DOHH2 (cell line): ENCODE measurements around the gene SLC22A2.

ENCODE experiments used
- H3F3A ChIP-seq: fragments of 200-600 bp; sonication (generic), shearing (Covaris generic); 2 replicates; pipeline ENCODE4 v1.6.0; 2016; ENCODE audit warnings: antibody characterized with exemption, mild to moderate bottlenecking; ENCODE audit not compliant: control insufficient read depth, insufficient read depth
- H3K27ac ChIP-seq: fragments of 200-600 bp; sonication (generic); 2 replicates; pipeline ENCODE4 v1.5.1; 2014; ENCODE audit warnings: low read depth, mild to moderate bottlenecking, low read length, moderate library complexity
- H3K27me3 ChIP-seq: fragments of 200-600 bp; sonication (generic); 2 replicates; pipeline ENCODE4 v1.6.1; 2014; ENCODE audit warnings: mild to moderate bottlenecking, low read length, mixed read lengths; ENCODE audit not compliant: control insufficient read depth
- H3K36me3 ChIP-seq: fragments of 200-600 bp; sonication (generic); 2 replicates; pipeline ENCODE4 v1.6.1; 2014; ENCODE audit warnings: mild to moderate bottlenecking, low read length, moderate library complexity, mixed read lengths; ENCODE audit not compliant: control insufficient read depth
- H3K4me1 ChIP-seq: fragments of 200-600 bp; sonication (generic); 2 replicates; pipeline ENCODE4 v1.6.1; 2014; ENCODE audit warnings: mild to moderate bottlenecking, low read length, mixed read lengths; ENCODE audit not compliant: control insufficient read depth
- H3K4me2 ChIP-seq: fragments of 200-600 bp; sonication (generic); 2 replicates; pipeline ENCODE4 v1.6.0; 2014; ENCODE audit warnings: mild to moderate bottlenecking, low read length, moderate library complexity
- H3K4me3 ChIP-seq: fragments of 200-600 bp; sonication (generic); 2 replicates; pipeline ENCODE4 v1.5.1; 2014; ENCODE audit warnings: mild to moderate bottlenecking, low read length, mixed read lengths
- H3K79me2 ChIP-seq: fragments of 200-600 bp; sonication (generic); 2 replicates; pipeline ENCODE4 v1.6.1; 2014; ENCODE audit warnings: mild to moderate bottlenecking, low read length, mixed read lengths; ENCODE audit not compliant: control insufficient read depth
- H3K9me2 ChIP-seq: fragments of 200-600 bp; sonication (generic); replicated peaks from 2 replicates; pipeline ENCODE4 v1.6.1; 2014; ENCODE audit warnings: mild to moderate bottlenecking, low read length, mixed read lengths; ENCODE audit not compliant: control insufficient read depth
- H3K9me3 ChIP-seq: fragments of 200-600 bp; sonication (generic); 2 replicates; pipeline ENCODE4 v1.6.1; 2014; ENCODE audit warnings: antibody characterized with exemption, low read length, mixed read lengths; ENCODE audit not compliant: control insufficient read depth, insufficient read depth
- H4K20me1 ChIP-seq: fragments of 200-600 bp; sonication (generic); 2 replicates; pipeline ENCODE4 v1.6.0; 2014; ENCODE audit warnings: low read depth, mild to moderate bottlenecking, antibody characterized with exemption, low read length, moderate library complexity; ENCODE audit not compliant: control insufficient read depth, insufficient read depth
- CTCF ChIP-seq: fragments of 200-600 bp; sonication (generic); IDR thresholded peaks from one replicate; pipeline ENCODE4 v1.5.1; 2014; ENCODE audit warnings: antibody characterized with exemption, mild to moderate bottlenecking, low read depth, low read length; ENCODE audit not compliant: poor library complexity, severe bottlenecking
- EZH2phosphoT487 ChIP-seq: fragments of 200-600 bp; sonication (generic); IDR thresholded peaks from 2 replicates; pipeline ENCODE4 v1.6.1; 2017; ENCODE audit warnings: borderline replicate concordance, mild to moderate bottlenecking, antibody characterized with exemption, low read length, moderate library complexity, mixed read lengths

Gene SLC22A2

DNA sequence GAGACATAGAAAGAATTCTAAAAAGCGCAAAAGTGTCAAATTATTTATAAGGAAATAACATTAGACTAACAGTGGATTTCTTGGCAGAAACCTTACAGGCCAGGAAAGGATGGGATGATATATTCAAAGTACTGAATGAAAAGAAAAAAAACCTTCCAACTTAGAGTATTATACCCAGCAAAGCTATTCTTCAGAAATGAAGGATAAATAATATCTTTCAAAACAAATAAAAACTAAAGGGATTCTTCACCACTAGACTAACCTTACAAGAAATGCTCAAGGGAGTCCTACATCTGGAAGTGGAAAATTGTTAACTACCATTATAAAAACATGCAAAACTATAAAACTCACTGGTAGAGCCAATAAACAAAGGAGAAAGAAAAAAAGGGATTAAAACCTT, 65.8 kb downstream of the SLC22A2 start:
- Histone ChIP-seq H3K4me3 (no peak overlapping the region), H3K4me2 (no peak overlapping the region), H4K20me1 (no peaks in the 10 kb centered on the region), H3K27ac (no peak overlapping the region), H3K9me2 (no peaks in the 10 kb centered on the region), H3K4me1 (no peaks in the 10 kb centered on the region), H3K9me3 (peaks cover 14% of the 10 kb centered on the region; the same call in 1 of the 2 replicates), H3K36me3 (no peaks in the 10 kb centered on the region), H3K79me2 (no peaks in the 10 kb centered on the region), H3K27me3 (no peaks in the 10 kb centered on the region), H3F3A (no peaks in the 10 kb centered on the region)
- TF ChIP-seq EZH2phosphoT487 (no peak), CTCF (no peak)

- TF ChIP-seq CTCF, result no peak
- Histone ChIP-seq H3K4me3 (no peak overlapping the region), H3K79me2 (no peaks in the 10 kb centered on the region), H3K9me2 (no peaks in the 10 kb centered on the region), H3K36me3 (no peaks in the 10 kb centered on the region), H3K9me3 (peaks cover 14% of the 10 kb centered on the region; the same call in 1 of the 2 replicates), H3K27ac (no peak overlapping the region), H3F3A (no peaks in the 10 kb centered on the region), H3K27me3 (no peaks in the 10 kb centered on the region), H3K4me1 (no peaks in the 10 kb centered on the region), H4K20me1 (no peaks in the 10 kb centered on the region), H3K4me2 (no peak overlapping the region)
Observed at GRCh38 chr6:160190973-160191372, 67.6 kb downstream of the SLC22A2 start.

DNA sequence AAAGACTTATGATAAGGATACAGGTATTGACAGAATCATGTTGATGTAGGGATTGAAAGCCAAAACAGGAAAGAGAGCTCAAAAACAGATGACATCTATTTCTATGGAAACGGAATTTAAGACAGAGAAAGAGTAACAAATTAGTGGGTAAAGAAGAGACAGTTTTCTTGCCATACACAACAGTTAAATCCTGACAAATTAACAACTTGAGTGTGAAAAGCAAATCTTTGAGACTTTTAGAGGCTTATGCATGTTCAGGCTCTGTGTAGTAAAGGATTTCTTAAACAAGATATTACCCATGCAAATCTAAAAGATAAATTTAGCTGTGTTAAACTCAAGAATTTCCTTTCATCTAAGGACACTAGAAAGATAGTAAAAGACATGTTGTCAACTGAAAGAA, 68.5 kb downstream of the SLC22A2 start:
- no peaks in the 10 kb centered on the region for H3K79me2 ChIP-seq

More for the DNA sequence above, 68.5 kb downstream of the SLC22A2 start:
- no peaks in the 10 kb centered on the region for H4K20me1 ChIP-seq
- no peak overlapping the region for H3K27ac ChIP-seq
- H3K9me3 ChIP-seq, result peaks cover 14% of the 10 kb centered on the region; the same call in 1 of the 2 replicates
- H3K4me3 ChIP-seq, result no peak overlapping the region
- H3K4me1 ChIP-seq, result no peaks in the 10 kb centered on the region
- H3K36me3 ChIP-seq, result no peaks in the 10 kb centered on the region
- no peaks in the 10 kb centered on the region for H3K27me3 ChIP-seq
- no peaks in the 10 kb centered on the region for H3F3A ChIP-seq
- TF ChIP-seq EZH2phosphoT487, result no peak
- no peak for TF ChIP-seq CTCF
- H3K4me2 ChIP-seq, result no peak overlapping the region
- H3K9me2 ChIP-seq, result no peaks in the 10 kb centered on the region
